OCI-M1 (cell line): ENCODE data around the gene ZNF547.

Experiments
- DNase-seq: peaks from one replicate; lab custom pipeline; 2025; lab: John Stamatoyannopoulos, UW

ZNF547 gene

GRCh38 chr19:57362997-57363687, at the start of gene ZNF547, which contains the start of gene TRAPPC2B:
Gene ZNF547, plus strand, starts transcription at chr19:57363551. Its CDS starts 5,005 bp downstream, at chr19:57368556.
Gene TRAPPC2B, plus strand, starts transcription at chr19:57363551. Its CDS starts 1,283 bp downstream, at chr19:57364834.
- DNase-seq, result peak; percentile 100

GRCh38 chr19:57314146-57314545, 49.2 kb upstream of the ZNF547 start:
- no peak for DNase-seq

- DNase-seq, result no peak
These were observed 45.8 kb upstream of the ZNF547 start for GRCh38 chr19:57317503-57317902.

DNA sequence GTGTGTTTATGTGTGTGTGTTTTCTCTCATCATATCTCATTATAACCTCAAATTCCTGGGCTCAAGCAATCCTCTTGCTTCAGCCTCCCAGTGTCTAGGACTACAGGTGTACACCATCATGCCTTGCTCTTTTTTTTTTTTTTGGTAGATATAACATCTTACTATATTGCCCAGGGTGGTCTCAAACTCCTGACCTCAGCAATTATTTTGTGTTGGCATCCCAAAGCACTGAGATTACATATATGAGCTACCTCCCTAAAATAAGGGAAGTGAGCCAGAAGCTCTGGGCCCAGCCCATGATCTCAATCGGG, 43.5 kb upstream of the ZNF547 start:
- no peak for DNase-seq

- peak; percentile 99 for DNase-seq
These were observed 42.9 kb upstream of the ZNF547 start, which contains the start of gene ZNF543 for GRCh38 chr19:57320180-57321084. Gene ZNF543, plus strand, starts transcription at chr19:57320472. Its CDS starts 382 bp downstream, at chr19:57320854.

- peak; percentile 57 for DNase-seq
These were observed 42.2 kb upstream of the ZNF547 start for GRCh38 chr19:57321116-57321515.

DNA sequence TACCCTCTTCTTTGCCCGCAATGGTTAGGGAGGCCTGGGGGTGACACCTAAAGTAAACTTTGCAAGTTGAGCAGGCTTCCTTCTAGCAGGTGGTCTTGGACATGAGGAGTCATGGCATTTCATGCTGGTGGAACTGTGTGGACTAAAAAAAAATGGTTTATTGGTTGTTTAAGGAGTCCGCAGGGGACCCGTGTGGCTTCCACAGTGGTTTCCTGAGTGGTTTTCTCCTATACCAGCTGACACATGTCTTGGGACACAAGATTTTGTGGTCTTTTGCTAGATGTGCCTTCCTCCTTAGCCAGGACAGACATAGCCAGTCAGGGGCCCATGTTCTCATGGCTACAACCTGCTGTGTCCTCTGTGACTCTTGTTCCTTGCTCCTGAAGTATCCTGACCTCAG, 41.6 kb upstream of the ZNF547 start:
- DNase-seq, result no peak

DNA sequence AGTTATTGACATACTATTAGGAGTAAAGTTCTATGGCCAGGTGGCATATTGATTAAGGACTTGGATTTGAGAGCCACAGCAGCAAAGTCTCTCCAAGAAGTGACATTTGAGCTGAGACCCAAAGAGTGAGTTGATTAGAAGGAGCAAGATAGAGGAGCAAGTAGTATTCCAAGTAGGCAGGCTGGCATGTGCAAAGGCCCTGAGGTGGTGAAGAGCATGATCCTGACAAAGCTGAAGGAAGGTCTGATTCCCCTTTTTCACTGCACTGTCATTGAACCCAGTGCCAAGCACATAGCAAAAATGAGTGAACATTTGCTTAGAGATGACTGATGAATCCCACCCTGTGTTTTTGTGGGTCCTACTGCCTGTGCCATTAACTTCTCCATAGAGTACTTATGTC, 38.4 kb upstream of the ZNF547 start:
- no peak for DNase-seq

GRCh38 chr19:57327993-57328392, 35.4 kb upstream of the ZNF547 start:
- DNase-seq, result no peak

DNA sequence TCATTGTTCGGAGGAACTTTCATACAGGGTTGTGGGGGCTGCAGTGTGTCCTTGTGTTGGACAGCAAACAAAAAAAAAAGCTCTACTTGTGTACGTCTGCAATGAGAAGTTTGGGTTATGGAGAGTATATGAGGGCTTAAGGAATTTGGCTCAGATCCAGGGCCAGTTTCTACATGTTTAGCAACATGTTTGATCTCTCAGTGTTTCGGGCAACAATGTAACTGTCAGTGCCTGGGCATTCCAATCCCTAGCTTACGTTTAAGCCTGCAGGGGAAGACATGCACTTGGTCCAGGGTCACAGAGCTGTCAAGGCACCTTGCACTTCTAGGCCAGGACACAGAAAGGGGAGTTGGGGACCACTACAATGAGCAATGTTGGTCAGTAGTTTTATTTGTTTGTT, 29.2 kb upstream of the ZNF547 start:
- DNase-seq, result no peak

DNA sequence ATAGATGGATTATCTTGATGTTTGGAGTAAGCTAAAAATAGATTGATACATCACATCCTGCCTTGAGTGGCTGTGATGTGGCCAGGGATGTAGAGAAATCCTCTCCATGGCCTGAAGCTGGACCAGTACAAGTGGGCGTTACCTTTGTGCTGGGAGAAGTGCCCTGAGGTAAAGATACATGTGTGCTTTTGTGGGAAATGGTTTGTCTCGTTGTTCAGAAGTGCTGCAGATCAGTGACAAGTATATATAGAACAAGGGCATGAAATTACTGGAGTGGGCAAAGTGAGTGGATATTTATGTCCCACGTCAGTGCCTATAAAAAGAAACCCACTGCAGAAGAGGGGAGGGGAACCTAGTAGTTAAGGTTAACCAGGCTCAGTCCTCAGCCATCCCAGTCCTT, 24.5 kb upstream of the ZNF547 start:
- DNase-seq, result no peak

DNA sequence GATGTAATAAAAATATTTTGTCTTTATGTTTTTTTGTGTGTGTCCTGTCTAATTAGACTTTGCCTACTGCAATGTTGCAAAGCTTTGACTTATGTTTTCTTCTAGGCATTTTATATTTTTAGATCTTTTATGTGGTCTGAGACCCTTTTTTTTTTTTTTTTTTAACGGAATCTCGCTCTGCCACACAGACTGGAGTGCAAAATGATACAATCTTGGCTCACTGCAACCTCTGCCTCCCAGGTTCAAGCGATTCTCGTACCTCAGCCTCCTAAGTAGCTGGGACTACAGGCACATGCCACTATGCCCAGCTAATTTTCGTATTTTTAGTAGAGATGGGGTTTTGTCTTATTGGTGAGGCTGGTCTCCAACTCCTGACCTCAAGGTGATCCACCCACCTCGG, 20.8 kb upstream of the ZNF547 start:
- DNase-seq, result no peak

GRCh38 chr19:57348136-57348535, 15.2 kb upstream of the ZNF547 start:
- DNase-seq, result peak; percentile 21

- DNase-seq, result peak; percentile 98
These were observed 12.2 kb upstream of the ZNF547 start, which contains the start of gene ZNF304 for GRCh38 chr19:57350877-57351805. Gene ZNF304, plus strand, starts transcription at chr19:57351271. Its CDS starts 394 bp downstream, at chr19:57351665.

- DNase-seq, result no peak
These were observed 11.5 kb upstream of the ZNF547 start for GRCh38 chr19:57351867-57352266.

GRCh38 chr19:57355916-57356315, 7.4 kb upstream of the ZNF547 start:
- DNase-seq, result no peak

- no peak for DNase-seq
These were observed 5.9 kb upstream of the ZNF547 start for GRCh38 chr19:57357406-57357805.

DNA sequence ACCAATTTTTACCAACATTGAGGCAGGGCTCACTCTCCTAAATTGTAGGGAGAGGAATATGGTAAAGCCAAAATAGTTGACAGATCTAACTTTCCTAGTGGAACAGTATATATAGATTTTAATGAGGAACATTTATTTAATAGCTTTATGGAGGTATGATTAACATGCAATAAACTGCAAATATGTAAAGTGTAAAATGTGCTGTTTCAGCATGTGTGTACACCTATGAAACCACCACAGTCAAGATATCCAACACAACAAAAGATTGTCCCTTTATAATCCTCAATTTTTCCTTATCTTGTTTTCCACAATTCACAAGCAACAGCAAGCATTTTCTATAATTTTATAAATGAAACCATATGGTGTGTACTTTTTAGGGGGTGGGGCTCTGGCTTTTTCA, 4.1 kb upstream of the ZNF547 start:
- DNase-seq, result no peak

DNA sequence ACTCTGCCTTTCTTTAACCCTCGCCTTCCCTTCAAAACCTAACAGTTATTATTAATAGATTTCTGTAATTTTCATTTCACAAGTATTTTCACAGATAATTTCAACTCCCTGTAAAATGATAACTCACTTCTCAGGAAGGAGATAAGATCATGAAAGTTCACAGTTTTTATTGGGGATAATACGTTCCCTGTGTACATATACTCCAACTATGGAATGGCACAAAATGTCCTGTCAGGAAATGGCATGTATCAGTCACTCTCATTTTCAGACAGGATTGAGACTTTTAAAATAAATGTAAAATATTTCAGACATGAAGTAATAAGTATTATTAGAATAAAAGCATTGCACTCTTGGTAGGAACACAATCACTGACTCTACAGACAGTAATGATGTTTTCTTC, 932 bp upstream of the ZNF547 start:
- DNase-seq, result no peak

DNA sequence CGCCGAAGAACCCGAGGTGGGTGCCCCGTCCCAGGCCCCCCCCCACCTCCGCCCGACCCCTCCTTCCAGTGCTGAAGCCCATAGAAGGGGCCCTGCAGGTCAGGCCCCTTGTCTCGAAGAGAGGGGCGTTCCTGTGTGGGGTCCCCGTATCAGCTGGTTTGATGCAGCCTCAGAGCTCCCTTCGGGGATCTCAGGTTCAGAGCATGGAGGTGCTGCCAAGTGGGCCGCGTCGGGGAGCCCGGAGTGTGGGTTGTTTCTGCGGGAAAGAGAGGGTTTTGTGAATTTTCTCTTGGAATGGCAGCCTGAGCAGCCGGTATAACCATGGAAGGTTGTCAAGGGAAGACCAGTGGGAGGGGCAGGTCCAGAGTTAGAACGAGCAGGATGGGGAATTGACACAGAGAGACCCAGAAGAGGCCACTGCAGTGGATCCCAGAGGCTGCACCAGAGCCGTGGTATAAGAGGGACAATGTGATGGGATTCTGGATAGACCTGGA, 384 bp downstream of the ZNF547 start:
- DNase-seq, result no peak

DNA sequence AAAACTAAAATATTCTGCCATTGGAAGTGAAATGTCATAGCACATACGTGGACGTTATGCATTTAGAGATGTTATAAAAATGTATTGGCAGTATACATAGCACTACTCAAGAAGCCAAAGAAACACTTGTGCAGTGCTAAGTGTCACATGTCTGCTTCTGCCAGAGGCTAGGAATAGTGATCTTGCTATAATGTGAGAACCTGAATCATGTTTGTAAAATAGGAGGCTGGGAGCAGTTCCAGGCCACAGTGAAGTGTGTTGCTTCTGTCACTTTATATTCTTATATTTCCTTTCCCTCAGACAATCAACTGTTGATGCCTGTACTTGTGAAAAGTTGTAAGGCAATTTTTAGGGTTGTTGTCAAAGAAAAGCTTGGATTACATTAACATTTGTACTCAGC, 3.4 kb downstream of the ZNF547 start:
- no peak for DNase-seq

DNA sequence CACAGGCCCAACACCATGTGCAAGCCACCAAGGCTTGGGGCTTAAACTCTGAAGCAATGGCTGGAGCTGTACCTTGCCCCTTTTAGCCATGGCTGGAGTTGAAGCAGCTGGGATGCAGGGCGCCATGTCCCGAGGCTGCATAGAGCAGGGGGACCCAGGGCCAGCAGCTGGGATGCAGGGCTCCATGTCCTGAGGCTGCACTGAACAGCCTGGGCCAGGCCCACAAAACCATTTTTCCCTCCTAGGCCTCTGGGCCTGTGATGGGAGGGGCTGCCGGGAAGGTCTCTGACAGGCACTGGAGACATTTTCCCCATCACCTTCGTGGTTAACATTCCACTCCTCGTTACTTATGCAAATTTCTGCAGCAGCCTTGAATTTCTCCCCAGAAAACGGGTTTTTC, 10.8 kb downstream of the ZNF547 start:
- no peak for DNase-seq
